Vagina (tissue), 2 donors: ENCODE measurements around the gene WDR75.

Source experiments
- CTCF ChIP-seq, 3 experiments: fragments of 450-650 bp in 2 of 3; fragments of 200-600 bp in 1 of 3; sonication (generic) in 1 of 3; IDR thresholded peaks; one replicate each; pipeline ENCODE4 v1.5.1; 2017 to 2019; ENCODE audit warnings: antibody characterized with exemption in 3 of 3, mild to moderate bottlenecking in 2 of 3, moderate library complexity in 2 of 3
- POLR2AphosphoS5 ChIP-seq, 2 donors: sonication (generic); formaldehyde crosslinking; IDR thresholded peaks; one replicate each; pipeline ENCODE4 v1.9.0; 2017; ENCODE audit warnings: antibody characterized with exemption in 2 of 2, mild to moderate bottlenecking in 2 of 2, low read depth in 1 of 2; ENCODE audit not compliant: insufficient read depth in 1 of 2

- TF ChIP-seq CTCF (IDR thresholded peaks at IDR 0.05) (no peak), POLR2AphosphoS5 (IDR thresholded peaks at IDR 0.05; ENCODE audit: insufficient read depth in 1 of 2, low read depth in 1 of 2) (no peak)
These were observed 679 bp upstream of the WDR75 start for GRCh38 chr2:189440644-189440946.
